HG03442 (cell line): ENCODE results near the gene TMEM204.

Experiments
- ATAC-seq: cut with Tn5 transposase; IDR thresholded peaks from one replicate; pipeline ENCODE4 v1.9.1; 2021; ENCODE audit warnings: mild to moderate bottlenecking, moderate library complexity; ENCODE audit not compliant: unreplicated experiment

The TMEM204 gene

DNA sequence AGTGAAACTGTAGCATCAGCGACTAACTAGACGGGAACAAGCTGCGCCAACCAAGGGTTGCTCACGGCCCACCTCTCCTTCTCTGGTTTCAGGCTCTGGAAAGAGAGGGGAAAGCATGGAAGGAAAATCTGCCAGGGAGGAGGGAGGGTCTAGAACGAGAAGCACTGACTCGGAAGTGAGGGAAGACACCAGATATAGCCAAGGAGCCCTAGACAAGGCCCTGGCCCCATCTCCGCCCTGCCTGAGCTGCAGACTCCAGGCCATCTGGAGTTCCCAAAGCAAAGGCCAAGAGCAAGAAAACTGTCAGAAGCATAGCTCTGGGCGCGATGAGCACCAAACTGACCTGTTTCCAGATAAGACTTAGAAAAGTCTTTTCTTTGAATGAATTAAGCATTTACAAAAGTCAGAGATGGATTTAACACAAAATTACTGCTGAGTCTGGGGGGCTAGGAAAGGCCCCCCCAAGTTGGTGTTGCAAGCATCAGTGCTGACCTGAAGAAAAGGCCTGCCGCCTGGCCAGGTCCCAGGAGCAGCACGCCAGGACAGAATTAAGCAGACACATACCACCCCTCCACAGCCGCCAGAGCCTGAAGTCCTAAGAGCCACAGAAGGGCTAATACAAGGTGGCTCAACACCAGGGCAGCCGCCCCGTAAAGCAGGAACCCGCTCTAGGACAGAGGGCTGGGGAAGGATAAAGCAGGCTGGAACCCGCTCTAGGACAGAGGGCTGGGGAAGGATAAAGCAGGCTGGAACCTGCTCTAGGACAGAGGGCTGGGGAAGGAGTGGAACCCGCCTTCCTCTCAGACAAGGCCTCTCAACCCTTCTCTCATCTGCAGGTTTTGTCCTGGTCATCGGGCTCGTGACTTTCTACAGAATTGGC lies 20.7 kb downstream of the TMEM204 start:
- ATAC-seq = no peak

DNA sequence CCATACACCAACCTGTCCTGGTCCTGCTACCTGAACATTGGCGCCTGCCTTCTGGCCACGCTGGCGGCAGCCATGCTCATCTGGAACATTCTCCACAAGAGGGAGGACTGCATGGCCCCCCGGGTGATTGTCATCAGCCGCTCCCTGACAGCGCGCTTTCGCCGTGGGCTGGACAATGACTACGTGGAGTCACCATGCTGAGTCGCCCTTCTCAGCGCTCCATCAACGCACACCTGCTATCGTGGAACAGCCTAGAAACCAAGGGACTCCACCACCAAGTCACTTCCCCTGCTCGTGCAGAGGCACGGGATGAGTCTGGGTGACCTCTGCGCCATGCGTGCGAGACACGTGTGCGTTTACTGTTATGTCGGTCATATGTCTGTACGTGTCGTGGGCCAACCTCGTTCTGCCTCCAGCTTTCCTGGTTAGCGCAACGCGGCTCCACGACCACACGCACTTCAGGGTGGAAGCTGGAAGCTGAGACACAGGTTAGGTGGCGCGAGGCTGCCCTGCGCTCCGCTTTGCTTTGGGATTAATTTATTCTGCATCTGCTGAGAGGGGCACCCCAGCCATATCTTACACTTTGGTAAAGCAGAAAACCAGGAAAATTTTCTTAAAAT lies 21.5 kb downstream of the TMEM204 start:
- ATAC-seq = no peak

DNA sequence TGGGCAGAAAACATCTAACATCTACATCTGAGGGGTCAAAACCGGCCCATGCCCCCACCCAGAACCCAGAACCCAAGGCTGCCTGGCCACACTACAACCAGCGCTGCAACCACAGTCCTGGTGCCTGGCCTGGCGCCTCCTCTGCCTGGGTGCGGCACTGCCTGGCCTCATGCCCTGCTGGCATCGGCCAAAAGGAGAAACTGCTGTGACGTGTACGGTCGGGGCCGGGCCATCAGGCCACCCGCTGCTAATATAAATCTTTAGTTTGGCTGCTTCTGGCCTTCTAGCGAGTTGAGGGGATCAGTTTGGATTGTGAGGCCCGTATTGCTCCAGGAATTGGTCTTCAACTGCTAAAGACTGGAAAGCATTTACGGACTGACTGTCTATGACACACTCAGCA lies 22.8 kb downstream of the TMEM204 start:
- no peak for ATAC-seq

DNA sequence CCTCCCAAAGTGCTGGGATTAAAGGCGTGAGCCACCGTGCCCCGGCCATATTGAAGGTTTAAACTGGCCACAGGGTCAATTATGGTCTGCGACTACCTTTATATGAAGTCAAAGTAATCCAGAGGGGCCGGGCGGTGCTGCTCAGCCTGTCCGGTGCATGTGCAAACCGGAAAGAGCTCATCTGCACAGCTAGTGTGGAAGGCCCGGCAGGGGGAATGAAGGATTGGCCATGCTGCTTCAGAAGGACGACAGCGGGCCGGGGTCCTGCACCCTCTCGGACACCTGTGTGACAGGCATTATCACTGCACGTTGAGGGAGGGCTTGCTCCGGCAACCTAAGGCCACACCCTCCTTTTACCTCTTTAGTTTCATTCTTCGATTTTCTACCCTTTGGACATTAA lies 23.6 kb downstream of the TMEM204 start:
- no peak for ATAC-seq

DNA sequence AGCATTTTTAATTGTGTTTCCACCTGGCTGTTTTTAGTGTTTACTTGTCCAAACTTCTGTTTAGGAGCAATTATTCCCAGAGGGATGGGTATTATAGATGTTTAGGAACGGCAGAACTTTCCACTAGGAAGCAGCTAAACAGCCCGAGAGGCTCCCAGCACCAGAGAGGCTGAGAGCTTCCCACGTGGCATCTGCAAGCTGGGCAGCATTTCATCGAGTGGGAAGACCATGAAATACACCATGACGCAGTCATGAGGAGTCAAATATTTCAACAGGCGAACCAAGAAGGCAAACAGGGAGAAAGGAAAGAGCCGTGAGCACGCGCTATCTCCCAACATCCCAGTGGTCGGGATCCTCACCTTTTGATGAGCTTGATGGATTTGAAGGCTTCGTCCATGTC lies 24.1 kb downstream of the TMEM204 start:
- ATAC-seq = no peak

DNA sequence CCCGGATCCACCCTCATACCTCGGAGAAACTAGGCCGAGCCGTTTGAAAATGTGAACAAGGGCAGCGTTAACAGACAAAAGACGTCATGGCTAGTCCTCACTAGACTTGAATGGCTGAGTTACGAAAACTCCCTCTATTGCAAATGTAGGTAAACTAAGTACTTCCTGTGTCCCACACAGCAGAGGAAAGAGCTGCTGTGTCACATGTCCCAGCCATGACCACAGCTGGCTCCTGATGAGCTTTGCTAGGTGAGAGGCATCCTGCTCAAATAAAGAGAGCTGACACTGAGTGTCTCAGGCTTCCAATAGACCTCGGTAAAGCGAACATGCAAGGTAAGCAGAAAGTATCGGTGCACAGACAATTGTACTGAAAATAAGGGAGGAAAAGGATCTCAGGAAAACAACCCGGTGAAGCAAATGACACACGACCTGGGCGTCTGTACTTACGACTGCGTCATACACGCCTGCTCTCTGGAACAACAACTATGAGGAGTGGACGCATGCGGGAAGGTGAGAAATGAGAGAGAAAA lies 26.0 kb downstream of the TMEM204 start:
- ATAC-seq = no peak

DNA sequence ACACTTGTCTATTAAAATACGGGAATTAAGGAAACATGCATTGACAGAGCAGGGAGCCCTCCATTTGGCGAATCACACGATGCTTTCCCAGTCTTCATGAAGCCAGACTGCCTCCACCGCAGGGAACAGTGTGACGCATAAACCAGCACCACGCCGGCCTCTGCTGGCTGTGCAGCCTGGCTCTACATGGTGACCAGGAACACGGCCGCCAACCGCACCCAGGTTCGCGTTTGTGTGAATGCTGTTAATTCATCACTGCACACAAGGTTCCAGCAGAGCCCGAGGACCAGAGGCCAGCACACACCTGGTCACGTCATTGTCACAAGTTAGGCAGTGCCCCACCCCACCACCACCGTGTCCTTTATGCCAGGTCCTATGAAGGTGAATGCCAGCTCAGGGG lies 26.7 kb downstream of the TMEM204 start:
- no peak for ATAC-seq

DNA sequence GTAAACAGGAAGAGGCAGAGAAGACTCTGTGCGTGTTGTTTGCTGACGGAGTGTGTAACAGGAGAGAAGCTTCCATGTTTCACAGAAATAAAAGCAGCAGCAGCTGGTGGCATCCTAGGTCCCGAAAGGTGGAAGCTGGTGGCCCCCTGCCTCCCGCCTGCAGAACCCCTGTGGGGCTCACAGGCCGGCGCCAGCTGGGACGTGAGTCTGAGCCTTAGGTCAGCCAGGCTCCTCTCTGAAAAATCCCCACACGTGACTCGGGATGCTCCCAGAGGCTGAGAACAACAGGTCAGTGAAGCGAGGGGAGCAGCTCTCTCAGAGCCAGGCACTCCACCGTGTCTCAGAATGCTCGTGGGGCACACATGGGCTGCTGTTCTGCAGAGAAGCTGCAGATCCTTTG lies 27.4 kb downstream of the TMEM204 start:
- no peak for ATAC-seq

DNA sequence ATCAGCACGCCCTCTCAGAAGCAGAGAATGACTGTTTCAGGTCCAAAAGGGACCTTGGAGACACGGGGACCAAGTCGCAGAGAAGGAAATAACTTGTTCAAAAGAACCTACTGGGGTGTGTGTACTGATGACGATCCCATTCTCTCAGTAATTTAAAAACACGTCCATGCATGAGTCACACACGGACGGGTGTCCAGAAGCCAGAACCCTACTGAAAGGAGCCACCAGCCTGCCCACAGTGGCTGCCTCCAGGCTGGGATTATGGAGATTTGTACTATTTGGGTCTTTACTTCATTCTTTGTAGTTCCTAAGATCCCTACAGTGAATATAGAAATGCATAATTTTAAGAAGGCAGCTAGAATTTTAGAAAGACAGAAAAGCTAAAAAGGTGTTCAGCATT lies 27.8 kb downstream of the TMEM204 start:
- ATAC-seq = no peak

DNA sequence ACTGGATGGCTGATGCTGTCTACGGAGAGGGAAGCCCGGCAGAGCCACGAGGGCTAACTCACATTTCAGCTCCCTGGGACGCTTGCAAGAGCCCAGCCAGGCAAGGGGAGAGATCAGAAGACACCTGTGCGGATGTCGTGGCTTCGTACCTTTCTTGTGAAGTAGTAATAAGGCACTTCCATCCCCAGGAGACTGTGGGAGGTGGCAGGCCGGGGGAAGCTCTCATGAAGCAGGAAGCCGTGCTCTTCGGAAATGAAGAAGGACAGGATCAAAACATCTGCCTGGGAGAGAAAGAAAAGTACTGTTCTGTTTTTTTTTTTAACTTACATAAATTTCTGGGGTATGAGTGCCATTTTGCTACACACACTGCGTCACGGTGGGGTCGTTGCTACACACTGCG lies 28.4 kb downstream of the TMEM204 start:
- ATAC-seq = no peak

DNA sequence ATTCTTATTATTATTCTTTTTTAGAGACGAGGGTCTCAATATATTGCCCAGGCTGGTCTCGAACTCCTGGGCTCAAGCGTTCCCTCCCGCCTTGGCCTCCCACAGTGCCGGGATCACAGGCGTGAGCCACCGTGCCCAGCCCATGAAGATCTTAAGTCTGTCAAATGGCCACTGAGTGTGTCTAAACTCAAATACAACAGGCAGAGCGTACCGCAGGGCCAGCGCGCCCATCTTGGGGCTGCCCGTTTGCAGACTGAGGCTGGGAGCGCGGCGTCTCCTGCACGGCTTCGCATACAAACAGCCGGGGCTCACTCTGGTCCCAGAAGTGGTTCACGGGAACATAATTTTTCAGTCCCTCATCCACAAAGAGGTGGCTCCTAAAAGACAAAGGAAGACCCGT lies 30.3 kb downstream of the TMEM204 start:
- ATAC-seq = no peak

DNA sequence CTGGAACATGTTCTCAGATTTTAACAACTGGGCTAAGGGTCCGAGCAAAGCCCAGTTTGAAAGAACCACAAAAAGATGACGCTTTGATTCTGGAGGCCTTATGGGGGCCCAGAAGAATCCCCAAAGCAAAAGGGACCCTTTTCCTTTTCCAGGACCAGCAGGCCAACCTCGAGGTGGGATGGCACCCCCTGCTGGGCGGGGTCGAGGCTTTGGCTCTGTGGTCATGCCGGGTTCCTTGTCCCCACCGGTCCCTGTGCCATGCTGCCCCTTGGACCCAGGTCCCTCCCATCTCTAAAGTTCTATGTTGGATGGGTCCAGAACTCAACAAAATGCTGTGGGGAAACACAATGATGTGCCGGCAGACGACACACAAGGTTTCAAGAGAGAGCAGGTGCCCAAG lies 30.9 kb downstream of the TMEM204 start:
- no peak for ATAC-seq

DNA sequence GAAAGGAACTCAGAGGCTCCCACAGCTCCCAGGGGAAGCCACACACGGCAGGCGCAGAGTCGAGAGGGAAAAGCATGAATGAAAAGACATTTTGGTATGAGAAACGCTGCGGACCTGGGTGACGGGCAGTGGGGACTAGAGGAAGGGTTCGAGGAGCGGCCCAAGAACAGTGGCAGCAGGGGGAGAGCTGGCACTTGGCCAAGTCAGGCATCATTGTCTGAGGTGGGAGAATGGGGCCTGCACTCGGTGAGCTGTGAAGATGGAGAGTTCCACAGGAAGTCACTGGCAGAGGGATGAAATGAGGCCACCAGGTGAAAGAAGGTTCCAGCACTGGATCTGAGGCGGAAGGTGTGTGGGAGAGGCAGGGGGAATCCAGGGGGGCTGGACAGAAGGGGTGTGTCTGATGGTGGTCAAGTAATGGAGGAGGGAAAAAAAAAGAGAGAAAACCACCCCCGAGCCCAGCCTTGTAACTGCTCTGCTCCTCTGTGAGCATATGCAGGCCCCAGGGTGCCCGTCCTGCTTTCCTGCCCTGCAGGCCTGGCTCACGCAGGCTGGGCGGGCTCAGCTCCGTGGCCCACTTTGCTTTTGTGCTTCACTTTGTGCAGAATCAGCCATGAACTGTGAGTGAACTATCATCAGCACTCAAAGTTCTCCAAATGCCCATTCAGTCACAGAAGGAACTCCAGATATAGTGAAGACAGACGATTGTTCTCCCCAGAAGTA lies 31.8 kb downstream of the TMEM204 start:
- no peak for ATAC-seq

DNA sequence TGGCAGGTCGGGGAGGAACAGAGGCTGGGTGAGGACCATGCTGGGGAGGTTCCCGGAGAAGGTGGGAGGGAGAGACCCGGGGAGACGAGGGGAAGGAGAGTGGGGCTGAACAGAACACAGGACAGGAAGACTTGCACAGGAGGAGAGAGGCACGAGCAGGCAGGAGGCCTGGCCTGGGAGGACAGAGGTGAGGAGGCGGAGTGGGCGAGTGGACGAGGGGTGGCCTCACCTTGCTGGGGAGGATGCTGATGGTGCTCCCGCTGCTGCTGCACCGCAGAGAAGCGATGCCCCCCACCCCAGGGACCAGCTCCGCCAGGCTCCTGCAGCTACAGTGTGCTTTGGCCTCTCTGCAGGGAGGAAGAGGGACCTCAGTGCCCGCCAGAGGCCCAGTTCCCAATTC lies 34.5 kb downstream of the TMEM204 start:
- ATAC-seq = no peak

DNA sequence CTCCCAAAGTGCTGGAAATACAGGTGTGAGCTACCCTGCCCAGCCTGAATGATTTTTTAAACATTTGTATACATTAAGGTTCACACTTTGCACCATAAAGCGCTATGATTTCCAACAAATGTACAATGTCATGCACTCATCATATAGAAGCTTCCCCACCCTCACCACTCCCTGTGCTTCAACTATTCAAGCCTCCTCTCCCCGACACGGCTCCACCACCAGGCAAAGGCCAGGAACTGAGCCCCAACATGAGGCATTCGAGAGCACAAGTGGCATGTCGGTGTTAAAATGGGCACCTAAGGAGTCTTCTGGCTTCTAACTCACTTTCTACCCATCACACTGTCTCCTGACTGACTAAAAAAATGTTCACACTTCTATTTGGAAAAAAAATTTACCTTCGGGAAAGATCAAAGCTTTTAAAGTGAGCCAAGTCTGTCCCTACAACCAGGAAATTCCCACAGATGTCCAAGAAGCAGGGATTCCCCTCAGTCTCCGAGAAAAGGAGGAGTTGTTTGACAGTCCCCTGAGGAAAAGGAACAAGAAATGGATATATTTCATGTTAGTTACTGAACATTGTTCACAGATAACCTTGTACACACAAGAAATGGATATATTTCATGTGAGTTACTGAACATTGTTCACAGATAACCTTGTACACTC lies 37.7 kb downstream of the TMEM204 start:
- ATAC-seq = no peak

DNA sequence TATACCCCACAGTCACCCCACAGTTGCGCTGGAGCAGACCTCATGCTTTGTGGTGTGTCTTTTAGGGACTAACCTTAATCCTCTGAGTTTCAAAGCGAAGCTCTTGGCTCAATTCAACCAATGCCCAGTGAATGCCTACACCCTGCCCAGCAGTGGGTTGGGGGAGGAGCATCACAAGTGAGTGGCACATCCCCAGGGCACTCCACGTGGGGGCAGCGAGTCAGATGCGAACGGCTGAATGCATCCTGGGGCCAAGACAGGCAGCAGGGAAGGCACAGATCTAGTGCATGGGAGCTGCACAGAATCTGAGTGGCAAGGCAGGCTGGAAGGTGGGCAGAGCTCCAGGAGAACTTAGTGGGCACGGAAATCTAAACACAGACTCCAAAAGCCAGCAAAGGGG lies 39.2 kb downstream of the TMEM204 start:
- no peak for ATAC-seq

DNA sequence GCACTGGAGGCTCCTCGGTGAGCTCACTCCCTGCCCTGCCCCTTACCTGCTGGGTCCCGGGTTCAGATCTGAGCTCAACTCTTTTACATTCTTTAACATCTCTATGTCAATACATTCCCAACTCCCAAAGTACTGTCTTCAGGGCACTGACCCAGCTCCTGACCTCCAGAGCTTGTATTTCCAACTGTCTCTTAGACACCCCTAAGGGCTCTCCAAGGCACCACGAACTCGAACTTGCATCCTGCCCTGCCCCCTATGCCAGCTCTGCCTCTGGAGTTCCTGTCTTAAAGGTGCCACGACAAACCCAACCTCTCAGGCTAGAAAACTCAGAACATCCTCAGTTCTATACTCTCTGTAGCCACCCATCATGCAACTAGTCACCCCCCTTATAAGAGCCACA lies 39.8 kb downstream of the TMEM204 start:
- no peak for ATAC-seq

DNA sequence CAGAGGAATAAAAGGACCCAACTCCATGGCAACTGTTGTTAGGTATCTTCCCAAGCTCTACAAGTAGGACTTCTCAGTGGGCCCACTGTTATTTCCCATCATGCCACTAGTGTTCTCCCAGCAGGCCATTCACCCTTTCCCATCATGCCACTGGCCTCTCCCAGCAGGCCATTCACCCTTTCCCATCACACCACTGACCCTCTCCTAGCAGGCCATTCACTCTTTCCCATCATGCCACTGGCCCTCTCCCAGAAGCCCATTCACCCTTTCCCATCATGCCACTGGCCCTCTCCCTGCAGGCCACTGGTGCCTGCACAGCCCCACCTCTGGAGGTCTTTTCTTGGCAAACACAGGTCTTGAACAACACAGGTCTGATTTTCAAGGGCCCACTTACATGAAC lies 42.1 kb downstream of the TMEM204 start:
- ATAC-seq = no peak

DNA sequence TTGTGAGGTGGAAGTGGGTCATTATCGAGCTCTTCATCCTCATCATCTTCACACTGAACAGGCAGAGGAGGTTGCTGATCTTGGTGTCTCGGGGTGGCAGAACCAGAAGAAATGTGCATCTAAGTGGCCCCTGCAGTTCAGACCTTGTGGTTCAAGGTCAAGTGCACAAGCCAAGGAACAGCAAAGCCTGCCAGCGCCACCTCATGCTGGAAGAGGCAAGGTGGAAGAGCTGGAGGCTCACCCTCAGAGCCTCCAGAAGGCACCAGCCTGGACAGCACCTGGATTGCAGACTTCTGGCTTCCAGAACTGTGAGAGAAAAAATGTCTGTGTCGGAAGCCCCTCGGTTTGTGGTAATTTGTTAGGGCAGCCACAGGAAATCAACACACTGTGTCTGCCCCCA lies 45.7 kb downstream of the TMEM204 start:
- no peak for ATAC-seq

DNA sequence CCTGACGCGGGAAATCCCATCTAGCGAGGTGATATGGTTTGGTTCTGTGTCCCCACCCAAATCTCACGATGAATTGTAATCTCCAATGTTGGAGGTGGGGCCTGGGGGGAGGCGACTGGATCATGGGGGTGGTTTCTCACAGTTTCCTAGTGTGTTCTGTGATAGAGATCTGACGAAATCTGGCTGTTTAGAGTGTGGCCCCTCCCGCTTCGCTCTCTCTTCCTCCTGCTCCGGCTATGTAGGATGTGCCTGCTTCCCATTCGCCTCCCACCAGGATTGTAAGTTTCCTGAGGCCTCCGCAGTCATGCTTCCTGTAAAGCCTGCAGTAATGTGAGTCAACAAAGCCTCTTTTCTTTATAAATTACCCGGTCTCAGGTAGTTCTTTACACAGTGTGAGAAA lies 46.8 kb downstream of the TMEM204 start:
- no peak for ATAC-seq

DNA sequence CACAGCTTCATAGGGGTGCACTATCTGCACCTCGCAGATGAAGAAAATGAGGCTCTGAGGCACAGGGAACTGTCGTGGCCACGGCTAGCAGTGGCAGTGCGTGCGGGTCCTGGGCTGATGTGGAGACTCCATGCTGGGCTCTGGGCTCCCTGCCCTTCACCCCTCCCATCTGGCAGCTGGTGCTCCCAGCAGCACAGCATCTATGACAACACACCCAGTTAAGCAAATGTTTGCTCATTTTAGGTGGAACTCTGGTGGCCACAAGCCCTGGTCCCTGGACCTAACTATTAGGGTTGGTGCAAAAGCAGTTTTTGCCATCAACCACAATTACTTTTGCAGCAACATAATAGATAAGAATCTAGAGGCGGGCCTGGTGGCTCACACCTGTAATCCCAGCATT lies 47.5 kb downstream of the TMEM204 start:
- ATAC-seq = no peak
